Stimulated activated CD4-positive, alpha-beta T cell treated with anti-CD3 and anti-CD28 coated beads, Interleukin-15, amount 100 ng/mL, for 48 hours (primary cell): ENCODE results near the gene JARID2.

Experiments
- DNase-seq, 2 donors: peaks; one replicate each; pipeline ENCODE4 v3.0.0-alpha.2; 2020; ENCODE audit warnings: low read depth in 2 of 2

The JARID2 gene

DNA sequence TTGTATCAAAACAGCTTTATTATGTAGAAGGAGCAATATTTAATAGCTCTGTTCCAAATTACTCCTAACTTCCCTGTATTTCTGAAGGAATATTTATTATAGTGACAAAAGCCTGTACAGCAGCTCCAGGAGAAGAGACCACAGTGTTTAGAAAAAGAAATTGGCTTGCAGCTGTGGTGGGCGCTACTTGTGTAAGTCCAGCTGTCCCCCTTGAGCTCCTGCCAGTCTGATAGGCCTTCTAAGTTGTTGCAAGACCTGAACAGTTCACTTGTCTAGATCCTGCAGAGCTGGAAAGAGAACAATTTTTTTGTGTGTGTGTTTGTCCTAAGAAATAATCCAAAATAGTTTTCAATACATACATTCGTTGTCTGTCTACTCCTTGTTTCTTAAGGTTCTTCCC is 86.6 kb downstream of the JARID2 start:
- DNase-seq = no peak

DNA sequence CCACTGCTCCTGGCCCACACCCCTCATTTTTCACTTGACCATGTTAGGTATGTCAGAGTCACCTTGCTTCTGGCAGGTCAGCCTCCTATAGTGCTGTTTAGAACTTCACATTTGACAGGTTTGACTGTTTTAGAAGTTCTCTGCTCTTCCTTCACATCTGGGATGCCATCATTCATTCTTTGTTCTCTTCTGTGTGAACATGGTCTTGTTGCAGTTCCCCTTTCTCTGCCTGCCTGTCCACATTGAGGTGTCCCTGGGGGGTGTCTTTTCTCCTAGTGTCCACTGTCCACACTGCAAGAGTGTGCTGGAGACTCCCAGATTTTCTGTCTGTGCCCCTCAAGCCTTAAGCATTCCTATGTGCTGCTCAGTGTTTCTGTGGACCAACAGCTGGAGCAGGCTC is 89.5 kb downstream of the JARID2 start:
- no peak for DNase-seq

DNA sequence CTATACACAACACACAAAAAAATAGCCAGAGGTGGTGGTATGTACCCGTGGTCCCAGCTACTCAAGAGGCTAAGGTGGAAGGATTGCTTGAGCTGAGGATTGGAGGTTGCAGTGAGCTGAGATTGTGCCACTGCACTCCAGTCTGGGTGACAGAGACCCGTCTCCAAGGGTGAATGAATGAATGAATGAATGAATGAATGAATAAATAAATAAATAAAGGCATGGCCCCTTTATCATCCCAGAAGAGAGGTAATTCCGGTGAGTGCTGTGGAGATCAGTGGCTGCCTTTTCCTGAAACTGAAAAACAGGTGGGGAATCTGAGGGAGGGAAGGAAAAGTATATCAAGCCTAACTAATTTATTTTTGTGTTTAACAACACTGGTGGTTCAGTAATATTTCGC is 90.0 kb downstream of the JARID2 start:
- DNase-seq = no peak

DNA sequence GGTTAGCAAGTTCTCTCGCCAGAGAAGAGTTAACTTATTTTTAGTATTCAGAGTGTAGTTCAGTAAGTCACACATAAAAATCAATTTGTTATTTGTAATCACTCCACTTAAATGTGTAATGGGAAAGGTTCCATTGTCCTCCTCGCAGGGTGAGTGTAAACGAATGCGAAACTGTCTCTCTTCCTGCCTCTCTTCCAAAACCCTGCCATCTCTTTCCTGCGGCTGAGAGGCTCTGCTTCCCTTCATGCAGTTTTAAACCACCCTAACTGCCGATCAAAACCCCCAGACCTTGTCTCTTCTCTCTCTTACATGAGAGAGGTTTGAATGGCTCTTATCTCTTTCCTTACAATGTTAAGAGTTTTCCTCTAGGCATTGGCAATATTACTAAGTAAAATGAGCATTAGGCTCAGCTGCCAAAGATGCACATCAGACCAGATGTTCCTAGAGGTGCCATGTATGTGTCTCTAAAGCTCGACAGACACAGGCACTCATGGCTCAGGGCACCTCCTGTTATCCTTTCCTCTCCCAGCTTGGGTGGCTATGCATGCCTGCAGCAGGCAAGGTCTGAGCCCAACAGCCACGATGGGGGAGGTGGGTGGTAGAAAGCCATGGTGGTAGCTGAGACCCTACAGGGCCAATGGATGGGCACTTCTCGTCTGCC is 91.2 kb downstream of the JARID2 start:
- no peak for DNase-seq

DNA sequence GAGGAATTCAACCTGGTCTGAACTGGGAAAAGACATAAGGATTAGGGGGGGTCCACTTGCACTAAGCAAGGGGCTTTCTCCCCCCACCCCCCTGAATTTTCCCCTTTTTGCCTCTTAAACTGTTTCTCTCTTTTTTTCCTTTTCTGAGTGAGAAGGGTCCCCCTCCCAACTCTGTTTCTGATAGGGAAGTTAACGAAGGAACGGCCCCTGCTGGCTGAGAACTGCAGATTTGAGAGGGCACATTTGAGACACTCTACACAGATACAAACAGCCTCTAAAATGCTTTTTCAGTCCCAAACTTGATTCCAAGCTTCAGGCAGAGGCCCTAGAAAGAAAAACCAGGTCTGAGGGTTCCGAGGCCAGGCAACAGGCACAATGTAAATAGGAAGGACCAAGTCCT is 91.7 kb downstream of the JARID2 start:
- DNase-seq = no peak

DNA sequence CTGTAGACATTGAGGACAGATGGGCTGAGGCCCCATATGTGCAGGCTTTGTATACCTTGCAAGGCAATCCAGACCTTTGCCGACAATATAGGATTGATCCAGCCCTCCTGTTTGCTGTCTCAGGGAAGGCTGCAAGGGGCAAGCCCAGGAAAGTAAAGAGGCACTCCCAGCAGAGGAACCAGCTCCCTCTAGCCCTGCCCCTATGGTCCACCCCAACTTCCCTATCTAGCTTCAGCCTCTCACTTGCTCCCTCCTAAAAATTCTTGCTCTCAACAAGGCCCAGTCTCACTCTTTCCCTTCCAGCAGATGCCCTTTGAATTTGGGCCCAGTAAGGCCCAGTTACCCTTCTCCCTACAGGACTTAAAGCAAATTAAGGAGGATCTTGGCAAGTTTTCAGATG is 92.6 kb downstream of the JARID2 start:
- DNase-seq = no peak

DNA sequence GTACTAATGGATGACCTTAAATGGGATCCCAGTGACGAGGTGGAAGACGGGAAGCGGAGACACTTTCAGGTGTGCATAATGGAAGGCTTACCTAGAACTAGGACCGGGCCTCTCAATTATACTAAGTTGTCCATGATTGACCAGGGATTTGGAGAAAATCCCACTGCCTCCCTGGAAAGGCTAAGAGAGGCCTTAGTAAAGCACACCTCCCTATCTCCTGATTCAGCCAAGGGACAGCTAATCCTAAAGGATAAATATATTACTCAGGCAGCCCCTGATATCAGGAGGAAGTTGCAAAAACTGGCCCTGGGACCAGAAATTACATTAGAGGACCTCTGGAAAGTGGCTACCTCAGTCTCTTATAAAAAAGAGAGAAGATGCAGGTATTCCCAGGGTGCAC is 93.2 kb downstream of the JARID2 start:
- DNase-seq = no peak

DNA sequence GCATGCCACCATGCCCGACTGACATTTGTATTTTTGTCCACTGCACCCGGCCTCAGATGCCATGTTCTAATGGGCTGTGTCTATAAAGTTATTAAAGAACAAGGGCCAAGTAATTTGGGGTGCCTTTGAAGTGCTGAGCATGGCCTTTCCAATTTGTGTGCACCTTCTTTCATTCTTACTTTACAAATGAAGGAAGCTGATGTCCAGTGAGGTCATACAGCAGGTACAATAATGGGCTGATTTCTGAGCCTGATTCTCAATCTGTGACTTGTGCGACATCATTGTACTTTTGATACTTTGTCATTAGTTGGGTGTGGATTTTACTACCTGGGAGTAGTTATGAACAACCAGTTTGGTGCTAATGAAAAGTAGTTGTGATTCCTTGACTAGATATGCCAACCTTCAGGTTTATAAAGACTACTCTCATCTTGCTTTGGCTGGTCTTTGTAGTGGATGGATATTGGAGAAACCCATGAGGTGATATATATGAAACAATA is 94.3 kb downstream of the JARID2 start:
- DNase-seq = no peak

DNA sequence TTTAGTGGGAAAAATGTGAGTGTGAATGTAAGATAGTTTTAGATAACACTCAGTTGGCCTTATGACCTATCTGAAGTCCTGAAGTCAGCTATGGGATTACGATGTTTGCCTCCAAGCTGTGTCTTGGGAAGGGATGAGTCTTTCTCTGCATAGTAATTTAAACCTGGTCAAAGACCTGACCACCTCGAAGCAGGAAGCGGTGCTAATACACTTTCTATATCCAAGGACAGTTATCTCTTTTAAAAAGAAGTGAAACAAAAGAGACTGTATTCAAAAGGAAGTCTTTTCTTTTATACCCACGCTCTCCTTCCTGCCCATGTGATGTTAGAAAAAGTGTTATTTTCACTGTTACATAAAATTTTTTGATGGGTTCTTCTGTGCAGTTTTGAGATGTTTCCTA is 94.9 kb downstream of the JARID2 start:
- DNase-seq = no peak

DNA sequence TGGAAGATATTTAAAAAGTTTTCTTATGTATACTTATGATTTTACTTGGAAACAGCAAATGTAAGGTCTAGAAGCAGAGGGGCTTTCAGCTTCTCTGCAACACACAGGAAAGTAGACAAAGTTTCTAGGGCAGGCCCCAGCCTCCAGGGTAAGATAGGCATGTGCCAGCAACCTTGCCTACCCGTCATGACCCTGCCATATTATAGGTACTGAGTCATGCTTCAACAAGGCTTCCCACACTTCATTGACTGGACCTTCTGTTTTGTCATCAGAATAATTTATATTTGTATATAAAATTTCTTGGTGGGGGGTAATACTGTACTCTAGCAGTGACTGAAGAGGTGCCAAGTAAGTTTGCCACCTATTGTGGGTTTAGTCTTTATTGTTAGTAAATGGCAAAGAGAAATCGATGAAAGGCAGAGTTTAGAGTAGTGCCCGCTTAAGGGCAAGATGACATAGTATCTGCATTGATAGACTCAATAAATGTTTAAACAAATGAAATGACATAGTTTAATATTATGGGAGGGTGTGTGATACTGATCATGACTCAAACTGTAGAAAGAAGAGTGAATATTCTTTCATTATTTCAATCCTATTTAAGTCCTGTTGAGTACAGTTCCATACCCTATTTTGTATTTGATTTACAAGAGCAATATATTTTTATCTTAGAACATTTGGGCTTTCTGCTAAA is 95.6 kb downstream of the JARID2 start:
- DNase-seq = no peak

DNA sequence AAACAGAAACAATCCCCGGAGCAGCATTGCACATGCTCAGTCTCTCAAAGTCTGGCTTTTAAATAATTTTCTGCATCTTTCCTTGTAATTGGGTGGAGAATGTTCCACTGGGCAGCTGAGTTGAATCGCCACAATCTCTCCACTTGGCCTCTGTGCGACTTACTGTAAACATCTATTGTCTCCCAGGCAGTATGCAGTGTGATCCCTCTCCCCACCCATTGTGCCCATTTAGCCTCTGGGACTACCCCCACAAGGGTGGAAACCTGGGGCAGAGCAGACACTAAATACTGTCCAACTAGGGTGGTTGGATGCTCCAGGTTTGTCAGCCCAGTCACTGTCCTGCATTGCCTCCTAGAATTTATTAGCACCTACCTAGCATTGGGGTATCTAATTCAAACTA is 96.2 kb downstream of the JARID2 start:
- no peak for DNase-seq

DNA sequence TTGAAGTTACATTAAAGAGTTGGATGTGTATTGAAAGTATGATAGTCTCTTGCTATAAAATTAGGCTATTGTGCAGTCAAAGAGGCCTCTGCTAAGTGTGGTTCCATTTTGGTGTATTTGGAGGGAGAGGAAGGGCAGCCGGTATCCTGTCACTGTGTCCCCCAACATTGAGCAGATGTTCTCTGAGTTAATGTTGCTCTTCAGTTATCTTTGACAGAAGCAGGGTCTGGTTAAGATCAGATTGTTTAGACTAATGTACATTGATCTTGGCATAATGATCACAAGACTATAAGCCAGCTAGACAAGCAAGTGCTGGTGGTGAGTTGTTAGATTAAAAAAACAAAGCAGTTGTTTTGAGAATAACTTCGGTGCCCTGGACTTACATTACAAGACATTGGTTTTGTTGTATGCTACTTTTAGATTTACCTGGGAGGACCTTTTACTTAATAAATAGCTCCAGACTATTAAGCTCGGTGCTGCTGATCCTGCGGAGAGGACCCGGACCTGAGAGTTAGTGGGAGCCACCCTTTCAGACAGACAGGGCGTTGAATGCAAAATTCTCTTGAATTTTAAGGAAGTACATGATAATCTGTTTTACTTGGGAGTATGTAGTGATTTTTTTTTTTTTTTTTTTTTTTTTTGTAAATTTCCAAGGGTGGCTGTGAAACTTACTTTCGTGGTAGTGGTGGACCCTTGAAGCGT is 97.8 kb downstream of the JARID2 start:
- no peak for DNase-seq

DNA sequence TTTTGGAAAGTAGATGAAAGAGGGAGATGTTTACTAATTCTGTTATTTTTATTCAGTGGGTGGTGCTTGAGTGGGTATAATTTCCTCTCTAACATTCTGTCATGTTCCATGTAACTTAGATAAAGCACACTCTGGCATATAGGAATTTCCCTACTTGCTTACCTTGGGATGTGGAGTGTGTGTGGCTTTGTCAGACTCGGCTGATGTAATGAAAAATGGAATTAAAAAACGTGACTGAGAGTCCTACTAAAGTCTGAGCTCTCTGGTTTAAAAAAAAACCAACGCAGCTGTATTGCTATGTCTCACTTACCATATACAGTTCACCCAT is 98.3 kb downstream of the JARID2 start:
- no peak for DNase-seq

DNA sequence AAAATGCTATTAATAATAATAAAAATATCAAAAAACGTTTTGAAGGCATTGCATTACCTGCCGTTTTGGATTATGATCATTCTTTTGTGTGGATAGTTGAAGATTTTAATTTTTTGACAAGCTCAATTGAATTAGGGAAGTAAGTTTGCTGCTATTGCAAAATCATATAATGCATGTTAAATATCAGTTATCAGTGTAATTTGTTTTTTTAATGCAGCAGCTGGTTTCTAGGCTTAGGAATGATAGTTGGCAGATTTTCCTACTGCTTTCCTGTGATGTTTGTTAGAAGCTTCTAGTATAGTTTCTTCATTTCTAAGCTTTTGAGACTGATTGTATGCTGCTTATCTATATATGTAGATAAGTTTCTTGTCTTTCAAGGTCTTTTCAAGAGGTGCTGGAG is 99.0 kb downstream of the JARID2 start:
- DNase-seq = no peak

DNA sequence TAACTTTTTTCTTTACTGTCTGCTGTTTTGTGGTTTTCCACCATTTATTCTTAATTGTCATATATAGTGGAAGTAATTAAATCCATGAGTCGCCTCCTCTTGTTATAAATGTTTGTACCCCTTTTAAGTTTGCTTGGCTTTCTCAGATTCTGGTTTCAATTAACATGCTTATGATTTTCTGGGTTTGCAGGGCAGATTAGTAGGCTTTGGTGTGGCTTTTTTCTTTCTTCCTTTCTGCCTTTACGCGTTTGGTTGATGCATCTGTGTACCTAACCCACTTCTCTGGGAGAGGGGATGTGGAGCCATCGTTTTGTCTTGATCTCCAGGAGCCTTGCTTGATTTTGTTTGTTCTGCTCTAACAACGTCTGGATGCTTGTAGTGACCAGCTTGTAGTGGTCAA is 100.4 kb downstream of the JARID2 start:
- DNase-seq = no peak

DNA sequence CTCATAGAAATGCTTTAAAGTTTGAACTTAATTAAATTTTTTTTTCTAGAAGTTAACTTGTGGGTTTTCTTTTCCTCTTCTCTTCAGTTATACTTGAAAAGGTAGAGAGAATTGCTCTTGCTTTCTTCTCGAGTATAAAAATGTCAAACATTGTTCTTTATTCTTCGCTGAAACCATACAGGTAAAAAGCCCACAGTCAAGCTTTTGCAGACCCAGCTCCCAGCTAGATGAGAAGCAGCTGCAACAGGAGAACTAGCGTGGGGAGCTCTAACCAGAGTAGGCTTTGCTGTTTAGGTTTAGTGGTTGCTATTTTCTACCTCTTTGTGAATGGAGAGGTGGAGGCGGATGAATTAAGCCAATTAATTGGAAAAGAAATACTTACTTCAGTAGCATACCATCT is 102.7 kb downstream of the JARID2 start:
- no peak for DNase-seq

DNA sequence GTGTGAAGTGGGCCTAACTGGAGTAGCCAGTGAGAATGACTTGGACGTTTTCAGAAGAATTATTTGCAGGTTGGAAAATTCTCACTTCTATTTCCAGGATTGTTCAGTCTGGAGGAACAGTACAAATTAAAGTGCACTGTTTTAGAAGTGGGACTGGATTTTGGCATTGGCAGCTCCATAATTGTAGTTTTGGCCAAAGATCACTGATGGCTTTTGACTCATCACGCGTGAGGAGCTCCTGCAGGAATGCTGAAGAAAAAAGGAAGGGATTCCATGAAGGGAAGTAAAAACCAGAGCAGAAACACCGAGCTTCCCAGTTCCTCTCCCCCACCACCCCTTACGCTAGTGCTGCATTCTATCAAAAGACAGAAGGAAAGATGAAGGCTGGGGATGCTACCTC is 103.5 kb downstream of the JARID2 start:
- DNase-seq = no peak

DNA sequence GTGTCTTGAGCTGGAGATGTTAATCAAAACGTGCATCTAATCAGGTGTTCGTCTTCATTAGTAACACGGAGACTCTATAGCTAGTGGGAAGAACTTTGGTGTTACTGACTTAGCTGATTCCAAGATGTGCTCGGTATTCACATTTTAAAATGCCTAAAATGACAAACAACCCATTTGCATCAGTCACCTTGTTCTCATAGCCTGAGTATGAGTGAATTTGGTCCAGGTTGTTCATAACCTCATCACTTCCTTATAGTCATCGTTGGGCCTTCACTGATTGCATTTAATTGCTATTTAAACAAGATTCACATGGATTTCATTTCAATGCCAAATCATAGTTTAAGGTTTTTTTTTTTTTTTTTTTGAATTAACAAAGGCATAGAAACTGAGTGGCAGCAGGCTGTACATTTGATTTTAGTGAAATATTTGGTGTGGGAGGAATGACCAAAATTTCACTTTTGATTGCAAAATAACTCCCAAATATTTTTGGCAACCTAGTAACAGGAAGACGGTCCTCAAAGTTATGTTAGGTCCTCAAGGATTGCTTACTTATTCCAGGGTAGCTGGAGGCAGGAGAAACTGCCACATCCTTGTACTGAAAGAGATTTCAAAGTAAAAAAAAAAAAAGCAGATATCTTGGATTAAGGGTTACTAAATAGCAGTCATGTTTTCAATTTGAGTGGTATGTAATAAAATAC is 104.7 kb downstream of the JARID2 start:
- DNase-seq = no peak

DNA sequence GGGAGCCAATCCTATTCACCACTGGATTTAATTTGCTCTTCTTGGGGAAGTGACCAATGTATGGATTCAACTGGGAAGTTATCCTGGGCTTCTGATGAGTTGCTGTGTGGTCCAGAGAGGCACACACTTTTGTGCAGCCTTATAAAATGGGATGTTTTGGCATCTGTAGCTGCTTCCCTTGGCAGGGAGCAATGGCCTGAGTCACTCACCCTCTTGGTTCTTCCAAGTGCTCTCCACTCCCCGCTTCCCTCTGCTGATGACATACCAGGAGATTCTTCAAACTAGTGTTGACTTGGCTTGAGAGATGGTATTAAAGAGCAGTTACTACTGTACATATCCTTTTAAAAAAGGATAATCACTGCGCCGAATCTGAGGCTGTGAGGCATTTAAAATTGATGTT is 105.8 kb downstream of the JARID2 start:
- no peak for DNase-seq

DNA sequence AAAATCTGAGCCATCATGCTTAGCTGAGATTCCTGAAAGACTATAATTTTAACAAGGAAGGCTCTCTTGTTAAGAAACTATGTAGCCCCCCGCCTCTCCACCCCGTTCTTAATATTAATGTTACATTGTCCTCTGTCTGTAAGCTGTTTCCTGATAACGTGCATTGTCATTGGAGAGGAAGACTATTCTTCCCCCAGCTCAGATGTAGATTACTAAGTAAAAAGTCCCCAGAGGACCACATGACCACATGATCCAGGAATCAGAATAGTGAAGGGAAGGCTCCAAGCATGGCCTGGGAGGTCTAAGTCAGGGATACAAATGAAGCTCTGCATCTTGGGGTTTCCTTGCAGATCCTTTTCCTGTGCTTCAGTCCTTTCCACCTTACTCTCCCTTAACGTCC is 106.4 kb downstream of the JARID2 start:
- DNase-seq = no peak

DNA sequence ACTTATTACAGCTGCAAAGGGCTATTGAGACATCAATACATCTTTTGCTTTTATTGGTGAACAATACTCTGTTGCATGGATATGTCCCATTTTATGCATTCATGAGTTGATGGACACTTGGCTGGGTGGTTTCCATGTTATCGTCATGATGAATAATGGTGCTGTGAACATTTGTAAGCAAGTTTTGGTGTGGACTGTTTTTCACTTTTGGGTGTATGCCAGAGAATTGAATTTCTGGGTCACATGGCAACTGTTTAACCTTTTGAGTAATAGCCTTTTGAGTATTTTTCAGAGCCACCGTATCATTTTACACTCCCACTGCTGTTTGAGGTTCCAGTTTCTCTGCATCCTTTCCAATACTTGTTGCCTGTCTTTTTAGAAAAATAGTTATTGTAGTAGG is 107.0 kb downstream of the JARID2 start:
- no peak for DNase-seq

DNA sequence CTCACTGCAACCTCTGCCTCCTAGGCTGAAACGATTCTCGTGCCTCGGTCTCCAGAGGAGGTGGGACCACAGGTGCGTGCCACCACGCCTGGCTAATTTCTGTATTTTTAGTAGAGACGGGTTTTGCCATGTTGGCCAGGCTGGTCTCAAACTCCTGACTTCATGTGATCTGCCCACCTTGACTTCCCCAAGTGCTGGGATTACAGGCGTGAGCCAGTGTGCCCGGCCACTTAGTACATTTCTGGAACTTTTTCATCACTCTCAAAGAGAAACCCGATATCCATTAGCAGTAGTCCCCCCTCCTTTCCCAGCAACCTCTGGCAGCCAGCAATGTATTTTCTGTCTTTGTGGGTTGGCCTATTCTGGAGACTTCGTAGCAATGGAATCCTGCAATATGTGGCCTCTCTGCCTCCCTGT is 109.8 kb downstream of the JARID2 start:
- DNase-seq = no peak

DNA sequence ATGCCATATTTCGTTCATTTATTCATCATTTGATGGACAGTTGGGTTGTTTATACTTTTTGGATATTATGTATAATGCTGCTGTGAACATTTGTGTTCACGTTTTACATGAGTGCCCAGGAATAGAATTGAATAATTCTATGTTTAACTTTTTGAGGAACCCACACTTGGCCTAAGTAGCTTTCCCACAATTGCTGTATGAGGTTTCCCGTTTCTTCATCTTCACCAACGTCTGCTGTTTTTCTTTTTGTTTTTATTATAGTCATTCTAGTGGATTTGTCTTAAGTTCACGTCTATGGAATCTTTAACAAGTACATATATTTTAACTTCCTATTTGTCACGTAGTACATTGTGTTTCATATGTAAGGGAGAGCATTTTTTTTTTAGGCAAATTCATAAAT is 110.3 kb downstream of the JARID2 start:
- DNase-seq = no peak
